ENCODE results near the gene SYNGR1.
"Not testable (repeated sequence)": the region's sequence is repeated elsewhere in the genome, so short reads cannot be mapped to it uniquely, and the experiment has no call there.

The SYNGR1 gene

GRCh38 chr22:39355080-39355479 is 5.3 kb downstream of the SYNGR1 start:
- Histone ChIP-seq H2AFZ (ENCODE audit: low read depth) (no peak overlapping the region), H3K4me2 (no peak overlapping the region), H3K4me1 (ENCODE audit: low read depth, poor library complexity, severe bottlenecking) (no peaks in the 10 kb centered on the region), H3K79me2 (ENCODE audit: insufficient read depth, low read depth) (no peaks in the 10 kb centered on the region), H3K27ac (no peak overlapping the region), H3K27me3 (ENCODE audit: insufficient read depth, low read depth) (no peaks in the 10 kb centered on the region), H3K4me3 (IDR thresholded peaks at IDR 0.05; ENCODE audit: insufficient read depth, low read depth, low read length) (no peak overlapping the region), H3K9ac (no peak overlapping the region), H4K20me1 (ENCODE audit: insufficient read depth) (no peaks in the 10 kb centered on the region), H3K36me3 (ENCODE audit: insufficient read depth) (no peaks in the 10 kb centered on the region)
- TF ChIP-seq CTCF (conservative IDR thresholded peaks at IDR 0.05; ENCODE audit: low read depth, low read length): no peak

DNA sequence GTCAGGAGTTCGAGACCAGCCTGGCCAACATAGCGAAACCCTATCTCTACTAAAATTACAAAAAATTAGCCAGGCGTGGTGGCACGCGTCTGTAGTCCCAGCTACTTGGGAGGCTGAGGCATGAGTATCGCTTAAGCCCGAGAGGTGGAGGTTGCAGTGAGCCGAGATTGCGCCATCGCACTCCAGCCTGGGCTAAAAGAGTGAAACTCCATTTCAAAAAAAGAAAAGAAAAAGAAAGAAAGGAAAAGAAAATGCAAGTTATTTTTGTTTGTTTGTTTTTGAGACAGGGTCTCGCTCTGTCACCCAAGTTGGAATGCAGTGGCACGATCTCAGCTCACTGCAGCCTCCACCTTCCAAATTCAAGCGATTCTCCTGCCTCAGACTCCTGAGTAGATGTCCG is 6.0 kb downstream of the SYNGR1 start:
- H3K27me3 ChIP-seq (ENCODE audit: insufficient read depth, low read depth); H4K20me1 ChIP-seq (ENCODE audit: insufficient read depth); H3K79me2 ChIP-seq (ENCODE audit: insufficient read depth, low read depth); H2AFZ ChIP-seq (ENCODE audit: low read depth); H3K4me1 ChIP-seq (ENCODE audit: low read depth, poor library complexity, severe bottlenecking); H3K36me3 ChIP-seq (ENCODE audit: insufficient read depth); H3K27ac ChIP-seq; H3K4me2 ChIP-seq; H3K4me3 ChIP-seq (IDR thresholded peaks at IDR 0.05; ENCODE audit: insufficient read depth, low read depth, low read length); H3K9ac ChIP-seq: not testable (repeated sequence)

GRCh38 chr22:39356464-39356863 is 6.7 kb downstream of the SYNGR1 start:
- Histone ChIP-seq H3K9ac (no peak overlapping the region), H4K20me1 (ENCODE audit: insufficient read depth) (no peaks in the 10 kb centered on the region), H3K4me3 (IDR thresholded peaks at IDR 0.05; ENCODE audit: insufficient read depth, low read depth, low read length) (no peak overlapping the region), H3K36me3 (ENCODE audit: insufficient read depth) (no peaks in the 10 kb centered on the region), H3K4me2 (no peak overlapping the region), H3K27me3 (ENCODE audit: insufficient read depth, low read depth) (no peaks in the 10 kb centered on the region), H3K79me2 (ENCODE audit: insufficient read depth, low read depth) (no peaks in the 10 kb centered on the region), H3K4me1 (ENCODE audit: low read depth, poor library complexity, severe bottlenecking) (no peaks in the 10 kb centered on the region), H3K27ac (no peak overlapping the region), H2AFZ (ENCODE audit: low read depth) (no peak overlapping the region)
- TF ChIP-seq CTCF (conservative IDR thresholded peaks at IDR 0.05; ENCODE audit: low read depth, low read length): no peak

GRCh38 chr22:39357110-39358108 is 7.6 kb downstream of the SYNGR1 start:
- H4K20me1 ChIP-seq (ENCODE audit: insufficient read depth); H3K27me3 ChIP-seq (ENCODE audit: insufficient read depth, low read depth); H3K27ac ChIP-seq; H3K36me3 ChIP-seq (ENCODE audit: insufficient read depth); H3K9ac ChIP-seq; H3K4me1 ChIP-seq (ENCODE audit: low read depth, poor library complexity, severe bottlenecking); H3K79me2 ChIP-seq (ENCODE audit: insufficient read depth, low read depth); H3K4me3 ChIP-seq (IDR thresholded peaks at IDR 0.05; ENCODE audit: insufficient read depth, low read depth, low read length); H3K4me2 ChIP-seq; H2AFZ ChIP-seq (ENCODE audit: low read depth): not testable (repeated sequence)

- not testable (repeated sequence) for H4K20me1 ChIP-seq (ENCODE audit: insufficient read depth); H3K4me1 ChIP-seq (ENCODE audit: low read depth, poor library complexity, severe bottlenecking); H3K4me3 ChIP-seq (IDR thresholded peaks at IDR 0.05; ENCODE audit: insufficient read depth, low read depth, low read length); H3K4me2 ChIP-seq; H3K9ac ChIP-seq; H3K27ac ChIP-seq; H3K27me3 ChIP-seq (ENCODE audit: insufficient read depth, low read depth); H3K36me3 ChIP-seq (ENCODE audit: insufficient read depth); H2AFZ ChIP-seq (ENCODE audit: low read depth); H3K79me2 ChIP-seq (ENCODE audit: insufficient read depth, low read depth)
These were observed 8.4 kb downstream of the SYNGR1 start for GRCh38 chr22:39358197-39358596.

Data from KMS-11 (cell line).